Hepatocyte (in vitro differentiated cells): ENCODE measurements around the gene TCN1. TPM values are rescaled to one million over a fixed set of nuclear protein-coding genes. Genes with fewer than 3 reads are reported as not detected.

Experiments used
- DNase-seq: peaks from one replicate; pipeline ENCODE4 v3.0.0-alpha.2; 2016; ENCODE audit warnings: low spot score
- H2AFZ ChIP-seq: fragments of 200-600 bp; sonication (generic); 2 replicates; pipeline ENCODE4 v1.6.0; 2016; ENCODE audit warnings: antibody characterized with exemption, mild to moderate bottlenecking
- H3K27ac ChIP-seq: fragments of 200-600 bp; sonication (generic); 2 replicates; pipeline ENCODE4 v1.5.1; 2016; ENCODE audit warnings: mild to moderate bottlenecking
- H3K27me3 ChIP-seq: fragments of 200-600 bp; sonication (generic); 2 replicates; pipeline ENCODE4 v1.6.1; 2016
- H3K36me3 ChIP-seq: fragments of 200-600 bp; sonication (generic); replicated peaks from 2 replicates; pipeline ENCODE4 v1.5.1; 2016; ENCODE audit warnings: low read depth; ENCODE audit not compliant: insufficient read depth
- H3K4me1 ChIP-seq: fragments of 200-600 bp; sonication (generic); 2 replicates; pipeline ENCODE4 v1.5.1; 2016; ENCODE audit warnings: mild to moderate bottlenecking, moderate library complexity; ENCODE audit not compliant: insufficient read depth
- H3K4me2 ChIP-seq: fragments of 200-600 bp; sonication (generic); 2 replicates; pipeline ENCODE4 v1.6.0; 2016
- H3K4me3 ChIP-seq: fragments of 200-600 bp; sonication (generic); 2 replicates; pipeline ENCODE4 v1.5.1; 2016; ENCODE audit warnings: mild to moderate bottlenecking
- H3K79me2 ChIP-seq: fragments of 200-600 bp; sonication (generic); 2 replicates; pipeline ENCODE4 v1.6.0; 2017; ENCODE audit warnings: mild to moderate bottlenecking
- H3K9me2 ChIP-seq: fragments of 200-600 bp; sonication (generic); replicated peaks from 2 replicates; pipeline ENCODE4 v1.6.0; 2017; ENCODE audit warnings: mild to moderate bottlenecking; ENCODE audit not compliant: insufficient read depth
- H3K9me3 ChIP-seq: fragments of 200-600 bp; sonication (generic); 2 replicates; pipeline ENCODE4 v1.5.1; 2016; ENCODE audit warnings: low read depth, mild to moderate bottlenecking
- H4K20me1 ChIP-seq: fragments of 200-600 bp; sonication (generic); 2 replicates; pipeline ENCODE4 v1.6.0; 2016; ENCODE audit warnings: mild to moderate bottlenecking; ENCODE audit not compliant: insufficient read depth, poor library complexity, severe bottlenecking
- CTCF ChIP-seq: fragments of 200-600 bp; sonication (generic); IDR thresholded peaks from 2 replicates; pipeline ENCODE4 v1.5.1; 2016; ENCODE audit warnings: antibody characterized with exemption, mild to moderate bottlenecking; ENCODE audit not compliant: poor library complexity
- EZH2 ChIP-seq: fragments of 200-600 bp; sonication (generic); IDR thresholded peaks from 2 replicates; pipeline ENCODE4 v1.6.1; 2016; ENCODE audit warnings: antibody characterized with exemption, mild to moderate bottlenecking, borderline replicate concordance
- EZH2phosphoT487 ChIP-seq: fragments of 200-600 bp; sonication (generic); IDR thresholded peaks from one replicate; pipeline ENCODE4 v1.6.1; 2018; ENCODE audit warnings: antibody characterized with exemption, mild to moderate bottlenecking, low read depth, moderate library complexity; ENCODE audit not compliant: unreplicated experiment, severe bottlenecking
- WGBS: methylation state at CpG from one replicate; pipeline ENCODE4 v1.1.6; 2016; ENCODE audit warnings: low lambda C conversion rate; ENCODE audit errors: missing lambda C conversion rate; 5-methylcytosine and 5-hydroxymethylcytosine counted together
- polyA plus RNA-seq: library from polyadenylated mRNA; unstranded; fragments of >200 nt; fragmentation: Nextera tagmentation; extraction: Ambion mirVana; gene quantifications from 2 replicates; pipeline ENCODE4 v1.2.1, GENCODE V29; 2016
- total RNA-seq: library from RNA; depleted of rRNA; stranded (reverse); fragments of >200 nt; gene quantifications from 2 replicates; pipeline ENCODE4 v1.2.3, GENCODE V29; 2014

Gene TCN1
- total and polyA plus RNA-seq, 2 experiments from 2014 or later, result 28.2 to 35.6 TPM

GRCh38 chr11:59865031-59865430, 1.3 kb downstream of the TCN1 start:
- DNase-seq, result no peak
- WGBS, result 88% methylated on average over 1 of the region's 1 CpG
- Histone ChIP-seq H3K27ac (peak overlapping the region; percentile 23), H3K4me3 (no peak overlapping the region), H3K9me3 (no peaks in the 10 kb centered on the region), H3K4me2 (no peak overlapping the region), H4K20me1 (no peaks in the 10 kb centered on the region), H3K79me2 (no peaks in the 10 kb centered on the region), H3K36me3 (no peaks in the 10 kb centered on the region), H2AFZ (no peak overlapping the region), H3K4me1 (no peaks in the 10 kb centered on the region), H3K27me3 (no peaks in the 10 kb centered on the region), H3K9me2 (no peaks in the 10 kb centered on the region)
- TF ChIP-seq CTCF (no peak), EZH2 (no peak), EZH2phosphoT487 (no peak)

- Histone ChIP-seq H4K20me1 (no peaks in the 10 kb centered on the region), H3K4me2 (no peak overlapping the region), H3K4me1 (no peaks in the 10 kb centered on the region), H2AFZ (no peak overlapping the region), H3K27me3 (no peaks in the 10 kb centered on the region), H3K4me3 (no peak overlapping the region), H3K9me2 (no peaks in the 10 kb centered on the region), H3K79me2 (no peaks in the 10 kb centered on the region), H3K36me3 (no peaks in the 10 kb centered on the region), H3K9me3 (no peaks in the 10 kb centered on the region), H3K27ac (no peak overlapping the region)
- 88% methylated on average over 3 of the region's 3 CpGs for WGBS
- no peak for TF ChIP-seq CTCF
- TF ChIP-seq EZH2phosphoT487, result no peak
- no peak for DNase-seq
Measured at GRCh38 chr11:59862252-59862651, 4.0 kb downstream of the TCN1 start.

GRCh38 chr11:59859673-59860072, 6.6 kb downstream of the TCN1 start:
- Histone ChIP-seq H3K27ac (no peak overlapping the region), H3K79me2 (no peaks in the 10 kb centered on the region), H2AFZ (no peak overlapping the region), H3K9me3 (no peaks in the 10 kb centered on the region), H4K20me1 (no peaks in the 10 kb centered on the region), H3K27me3 (no peaks in the 10 kb centered on the region), H3K9me2 (no peaks in the 10 kb centered on the region), H3K4me3 (no peak overlapping the region), H3K4me1 (no peaks in the 10 kb centered on the region), H3K36me3 (no peaks in the 10 kb centered on the region), H3K4me2 (no peak overlapping the region)
- TF ChIP-seq CTCF (no peak), EZH2 (no peak), EZH2phosphoT487 (no peak)
- no peak for DNase-seq
